Activated CD4-positive, alpha-beta memory T cell treated with anti-CD3 and anti-CD28 coated beads for 36 hours (primary cell): ENCODE measurements around the gene NUDT22. TPM values are rescaled to one million over a fixed set of nuclear protein-coding genes. Genes with fewer than 3 reads are reported as not detected.

ENCODE experiments used
- CTCF ChIA-PET: fragments of 350-600 bp; sonication (Branson Sonifier 250); formaldehyde crosslinking; loops from one replicate; lab custom pipeline; 2021; ENCODE audit warnings: antibody characterized with exemption, inconsistent platforms; lab: Charles Lee
- POLR2A ChIA-PET: fragments of 350-600 bp; sonication (Branson Sonifier 250); formaldehyde crosslinking; loops from one replicate; lab custom pipeline; 2021; ENCODE audit warnings: antibody characterized with exemption; lab: Charles Lee
- DNase-seq: peaks from one replicate; pipeline ENCODE4 v3.0.0-alpha.2; 2020
- H3K27ac Mint-ChIP-seq: one replicate; pipeline ENCODE4 v1.8.0; 2021; ENCODE audit warnings: mixed read lengths
- H3K27me3 Mint-ChIP-seq: one replicate; pipeline ENCODE4 v1.8.0; 2021; ENCODE audit warnings: mixed read lengths
- H3K36me3 Mint-ChIP-seq: one replicate; pipeline ENCODE4 v1.8.0; 2021; ENCODE audit warnings: mixed read lengths
- H3K4me1 Mint-ChIP-seq: one replicate; pipeline ENCODE4 v1.8.0; 2021; ENCODE audit warnings: low read depth, mixed read lengths
- H3K4me3 Mint-ChIP-seq: one replicate; pipeline ENCODE4 v1.8.0; 2021; ENCODE audit warnings: mild to moderate bottlenecking, mixed read lengths
- H3K9me3 Mint-ChIP-seq: one replicate; pipeline ENCODE4 v1.8.0; 2021; ENCODE audit warnings: mixed read lengths
- intact Hi-C: fragments of 100-400 bp; cut with micrococcal nuclease; formaldehyde crosslinking; loops from one replicate; pipeline ENCODE4 v1.15.1; 2023
- total RNA-seq, 2 experiments: library from RNA; stranded (reverse); gene quantifications; one replicate each; pipeline ENCODE4 v1.2.3, GENCODE V29; 2021

Gene NUDT22
- total RNA-seq, 2 experiments from 2014 or later, result 69.8 to 79.8 TPM

GRCh38 chr11:64237484-64237951, 11.4 kb downstream of the NUDT22 start:
- ChIA-PET POLR2A (interaction anchor here (1.5 to 1.9 kb wide), 2 partner anchors 11 to 31 kb away, joined by 5 to 12 read pairs; partner anchors contain the start of genes FERMT3, NUDT22 and TRPT1), CTCF (interaction anchor here (1.6 to 2.2 kb wide), 4 partner anchors 11 to 67 kb away, joined by 4 to 11 read pairs (median 6); partner anchors contain the start of genes ESRRA, NUDT22, PLCB3 and TRPT1)
- no peak for DNase-seq
- peak overlapping the region; percentile 43 for H3K27ac Mint-ChIP-seq
- intact Hi-C loops, result no loop called here
- H3K4me1 Mint-ChIP-seq, result peaks cover 26% of the 10 kb centered on the region
- H3K36me3 Mint-ChIP-seq, result peaks cover 11% of the 10 kb centered on the region
- H3K27me3 Mint-ChIP-seq, result no peaks in the 10 kb centered on the region
- H3K9me3 Mint-ChIP-seq, result no peaks in the 10 kb centered on the region
- H3K4me3 Mint-ChIP-seq, result no peak overlapping the region

DNA sequence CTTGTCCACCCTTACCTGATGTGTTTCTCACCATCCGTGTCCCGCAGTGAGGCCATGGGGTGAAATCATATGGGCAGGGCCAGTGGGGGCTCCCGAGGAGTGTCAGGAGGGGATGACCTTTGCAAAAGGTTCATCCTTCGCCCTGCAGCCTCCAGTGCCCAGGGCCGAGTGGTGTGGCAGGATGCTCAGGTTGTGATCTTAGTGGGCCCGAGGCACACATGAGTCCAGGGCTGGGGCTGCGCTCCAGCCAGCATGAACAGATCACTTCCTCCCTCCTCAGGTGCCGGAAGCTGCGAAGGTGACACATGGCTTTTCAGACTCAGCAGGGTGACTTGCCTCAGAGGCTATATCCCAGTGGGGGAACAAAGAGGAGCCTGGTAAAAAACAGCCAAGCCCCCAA, 12.0 kb downstream of the NUDT22 start:
- intact Hi-C loops, result no loop called here
- Mint-ChIP-seq H3K4me3 (no peak overlapping the region), H3K27ac (peak overlapping the region; percentile 39), H3K27me3 (no peaks in the 10 kb centered on the region), H3K4me1 (peaks cover 31% of the 10 kb centered on the region), H3K9me3 (no peaks in the 10 kb centered on the region), H3K36me3 (peaks cover 11% of the 10 kb centered on the region)
- no peak for DNase-seq
- ChIA-PET POLR2A (interaction anchor here (1.5 kb wide), 1 partner anchor 12 kb away, joined by 5 read pairs; the partner anchor contains the start of genes NUDT22 and TRPT1), CTCF (interaction anchor here (1.6 to 2.2 kb wide), 3 partner anchors 12 to 51 kb away, joined by 4 to 11 read pairs (median 4); partner anchors contain the start of genes NUDT22, PLCB3 and TRPT1)

GRCh38 chr11:64238999-64239398, 12.9 kb downstream of the NUDT22 start:
- Mint-ChIP-seq H3K27me3 (no peaks in the 10 kb centered on the region), H3K36me3 (peaks cover 20% of the 10 kb centered on the region), H3K4me3 (no peak overlapping the region), H3K9me3 (no peaks in the 10 kb centered on the region), H3K27ac (peak overlapping the region; percentile 39), H3K4me1 (peaks cover 41% of the 10 kb centered on the region)
- CTCF ChIA-PET, result interaction anchor here (1.6 to 1.8 kb wide), 3 partner anchors 12 to 52 kb away, joined by 4 read pairs; partner anchors contain the start of genes NUDT22 and TRPT1
- DNase-seq, result no peak
- intact Hi-C loops, result no loop called here
- POLR2A ChIA-PET, result interaction anchor here (4.3 kb wide), 1 partner anchor 31 kb away, joined by 14 read pairs; no protein-coding TSS in a partner anchor

GRCh38 chr11:64239662-64240434, 13.8 kb downstream of the NUDT22 start:
- Mint-ChIP-seq H3K9me3 (no peaks in the 10 kb centered on the region), H3K27me3 (no peaks in the 10 kb centered on the region), H3K4me3 (peak overlapping the region; percentile 89), H3K4me1 (peaks cover 43% of the 10 kb centered on the region), H3K36me3 (peaks cover 20% of the 10 kb centered on the region), H3K27ac (peak overlapping the region; percentile 98)
- ChIA-PET CTCF (interaction anchor here (1.7 kb wide), 1 partner anchor 11 kb away, joined by 4 read pairs; no protein-coding TSS in a partner anchor), POLR2A (interaction anchor here (1.0 to 4.3 kb wide), 2 partner anchors 13 to 30 kb away, joined by 3 to 14 read pairs; no protein-coding TSS in a partner anchor)
- intact Hi-C loops, result loop anchor here (1.0 to 10.0 kb wide), 5 partner anchors 14 to 875 kb away; partner anchors contain the start of genes BAD, GPR137, NUDT22 and TM7SF2
- DNase-seq, result peak; percentile 53

DNA sequence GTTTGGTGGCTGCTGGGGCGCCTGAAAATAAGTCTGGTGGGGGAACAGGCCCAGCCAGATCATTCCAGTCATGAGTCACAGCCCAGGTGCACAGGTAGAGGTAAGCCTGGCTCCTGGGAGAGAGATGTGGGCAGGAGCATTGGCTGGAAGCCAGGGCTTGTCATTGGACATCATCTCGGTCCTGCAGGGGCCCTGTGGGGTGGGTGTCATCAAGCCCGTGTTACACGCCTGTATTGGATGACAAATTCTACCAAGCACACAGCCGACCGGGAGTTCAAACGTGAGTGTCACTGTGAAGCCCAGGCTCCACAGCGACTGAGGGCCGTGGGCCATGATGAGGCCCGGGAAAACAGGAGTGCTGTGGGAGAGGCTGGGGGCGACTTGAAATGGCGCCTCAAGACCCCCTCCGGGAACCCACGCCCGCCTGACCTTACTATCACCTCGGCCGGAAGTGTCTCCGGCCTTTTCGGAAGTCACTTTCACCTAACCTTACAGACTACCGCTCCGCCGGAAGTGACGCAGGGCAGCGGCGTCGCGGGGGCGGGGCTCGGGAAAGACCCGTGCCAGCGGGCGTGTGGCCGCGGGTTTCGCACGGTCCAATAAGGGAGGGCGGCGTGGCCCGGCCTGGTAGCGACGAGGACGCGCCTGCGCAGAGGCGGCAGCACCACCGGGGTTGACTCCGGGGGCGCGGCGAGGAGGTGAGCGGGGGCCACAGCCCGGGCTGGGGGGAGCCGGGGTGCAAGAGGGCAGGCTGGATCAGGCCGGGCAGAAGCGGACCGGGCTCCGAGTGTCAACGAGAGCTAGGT, 14.6 kb downstream of the NUDT22 start, which contains the start of gene FKBP2:
FKBP2 (plus strand) TSS at position 661 of the 806 bp plus-strand sequence. CDS start 1,293 bp downstream, outside the sequence.
- peaks cover 36% of the 10 kb centered on the region for H3K4me1 Mint-ChIP-seq
- H3K27me3 Mint-ChIP-seq, result no peaks in the 10 kb centered on the region
- intact Hi-C loops, result loop anchor here (1.0 to 10.0 kb wide), 9 partner anchors 10 to 874 kb away; partner anchors contain the start of genes BAD, DNAJC4, ESRRA and GPR137
- DNase-seq, result peak; percentile 98
- POLR2A ChIA-PET, result interaction anchor here (0.6 to 4.3 kb wide), 14 partner anchors 8 to 100 kb away, joined by 3 to 14 read pairs (median 4); partner anchors contain the start of genes BAD, NUDT22, PRDX5 and STIP1
- peak within 1 kb of the TSS; percentile 98 for H3K27ac Mint-ChIP-seq
- CTCF ChIA-PET, result interaction anchor here (0.9 to 3.7 kb wide), 7 partner anchors 10 to 64 kb away, joined by 3 to 19 read pairs (median 5); partner anchors contain the start of genes CATSPERZ, ESRRA, GPR137 and NUDT22
- H3K9me3 Mint-ChIP-seq, result no peaks in the 10 kb centered on the region
- peaks cover 18% of the 10 kb centered on the region for H3K36me3 Mint-ChIP-seq
- peak within 1 kb of the TSS; percentile 89 for H3K4me3 Mint-ChIP-seq

- Mint-ChIP-seq H3K4me3 (peak overlapping the region; percentile 89), H3K27ac (peak overlapping the region; percentile 98), H3K36me3 (peaks cover 18% of the 10 kb centered on the region), H3K4me1 (peaks cover 32% of the 10 kb centered on the region), H3K27me3 (no peaks in the 10 kb centered on the region), H3K9me3 (no peaks in the 10 kb centered on the region)
- intact Hi-C loops, result loop anchor here (1.0 to 10.0 kb wide), 7 partner anchors 11 to 874 kb away; partner anchors contain the start of genes BAD, DNAJC4, ESRRA and GPR137
- ChIA-PET POLR2A (interaction anchor here (0.5 to 4.3 kb wide), 14 partner anchors 9 to 100 kb away, joined by 3 to 14 read pairs (median 4); partner anchors contain the start of genes BAD, NUDT22, PRDX5 and STIP1), CTCF (interaction anchor here (0.6 to 3.7 kb wide), 8 partner anchors 15 to 403 kb away, joined by 3 to 19 read pairs (median 4); partner anchors contain the start of genes CATSPERZ, ESRRA, GPR137 and NUDT22)
- peak; percentile 100 for DNase-seq
Measured at GRCh38 chr11:64241241-64241490, 15.1 kb downstream of the NUDT22 start.

GRCh38 chr11:64241491-64242374, 15.7 kb downstream of the NUDT22 start:
- ChIA-PET CTCF (interaction anchor here (0.6 to 3.7 kb wide), 9 partner anchors 9 to 403 kb away, joined by 3 to 19 read pairs (median 5); partner anchors contain the start of genes CATSPERZ, ESRRA, GPR137 and NUDT22), POLR2A (interaction anchor here (0.5 to 4.3 kb wide), 16 partner anchors 9 to 99 kb away, joined by 3 to 14 read pairs (median 4); partner anchors contain the start of genes BAD, NUDT22, PRDX5 and STIP1)
- no peak for DNase-seq
- peaks cover 18% of the 10 kb centered on the region for H3K36me3 Mint-ChIP-seq
- no peaks in the 10 kb centered on the region for H3K9me3 Mint-ChIP-seq
- peak overlapping the region; percentile 89 for H3K4me3 Mint-ChIP-seq
- intact Hi-C loops, result loop anchor here (1.0 to 10.0 kb wide), 7 partner anchors 11 to 873 kb away; partner anchors contain the start of genes BAD, DNAJC4, ESRRA and GPR137
- peak overlapping the region; percentile 98 for H3K27ac Mint-ChIP-seq
- peaks cover 32% of the 10 kb centered on the region for H3K4me1 Mint-ChIP-seq
- H3K27me3 Mint-ChIP-seq, result no peaks in the 10 kb centered on the region

DNA sequence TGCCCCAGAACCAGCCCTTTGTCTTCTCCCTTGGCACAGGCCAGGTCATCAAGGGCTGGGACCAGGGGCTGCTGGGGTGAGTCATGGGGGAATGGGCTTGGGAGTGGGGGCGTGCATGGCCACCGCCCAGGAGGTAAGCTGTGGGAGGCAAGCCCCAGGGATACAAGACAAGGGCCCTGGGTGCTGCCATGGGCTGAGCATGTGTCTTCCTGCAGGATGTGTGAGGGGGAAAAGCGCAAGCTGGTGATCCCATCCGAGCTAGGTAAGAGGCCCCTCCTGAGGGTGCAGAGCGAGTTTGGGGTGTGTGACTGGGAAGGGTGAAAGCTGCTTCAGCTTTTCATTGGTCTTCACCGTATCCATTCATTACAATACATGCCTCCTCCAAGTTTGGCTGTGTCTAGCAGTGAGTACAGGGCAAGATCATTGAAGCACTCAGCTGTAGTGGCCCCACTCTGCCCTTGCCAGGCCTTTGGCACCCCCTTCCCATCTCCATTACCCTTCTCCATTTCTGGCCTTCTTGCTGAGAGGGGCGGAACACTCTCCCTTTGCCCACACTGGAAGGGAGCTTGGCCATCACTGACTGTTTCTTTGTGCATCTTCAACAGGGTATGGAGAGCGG, 17.3 kb downstream of the NUDT22 start:
- intact Hi-C loops, result loop anchor here (10.0 kb wide), 1 partner anchor 871 kb away; the partner anchor contains the start of genes TM7SF2 and ZNHIT2
- Mint-ChIP-seq H3K4me3 (peak overlapping the region; percentile 41), H3K9me3 (no peaks in the 10 kb centered on the region), H3K27ac (peak overlapping the region; percentile 33), H3K36me3 (peaks cover 14% of the 10 kb centered on the region), H3K4me1 (peaks cover 35% of the 10 kb centered on the region), H3K27me3 (no peaks in the 10 kb centered on the region)
- ChIA-PET POLR2A (interaction anchor here (1.1 to 1.6 kb wide), 5 partner anchors 9 to 37 kb away, joined by 3 to 6 read pairs (median 4); partner anchors contain the start of genes FERMT3, NUDT22 and TRPT1), CTCF (interaction anchor here (0.8 to 5.0 kb wide), 6 partner anchors 8 to 298 kb away, joined by 3 to 28 read pairs (median 10); partner anchors contain the start of genes CATSPERZ, ESRRA and PLCB3)
- DNase-seq, result no peak

DNA sequence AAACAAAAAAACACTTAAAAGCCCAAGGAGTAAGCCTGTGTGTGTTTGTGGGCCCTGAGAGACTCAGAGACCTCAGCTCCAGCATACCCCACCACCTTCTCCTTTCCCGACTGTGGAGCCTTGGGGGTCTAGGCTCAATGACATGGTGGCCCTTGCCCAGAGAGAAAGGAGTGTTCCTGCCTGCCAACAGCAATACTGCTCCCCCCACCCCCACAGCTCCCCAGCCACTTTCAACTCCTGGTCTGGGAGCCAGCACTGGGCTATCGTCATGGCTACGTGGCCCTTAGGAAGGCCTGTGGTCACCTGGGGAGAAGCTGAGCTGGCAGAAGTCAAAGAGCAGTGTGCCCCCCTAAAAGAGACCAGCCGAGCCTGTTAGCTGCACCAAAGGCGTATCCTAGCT, 18.0 kb downstream of the NUDT22 start:
- intact Hi-C loops, result loop anchor here (10.0 kb wide), 1 partner anchor 871 kb away; the partner anchor contains the start of genes TM7SF2 and ZNHIT2
- DNase-seq, result no peak
- Mint-ChIP-seq H3K4me1 (peaks cover 35% of the 10 kb centered on the region), H3K9me3 (no peaks in the 10 kb centered on the region), H3K36me3 (peaks cover 14% of the 10 kb centered on the region), H3K27me3 (no peaks in the 10 kb centered on the region), H3K4me3 (peak overlapping the region; percentile 26), H3K27ac (peak overlapping the region; percentile 51)
- ChIA-PET POLR2A (interaction anchor here (0.5 to 3.0 kb wide), 4 partner anchors 8 to 38 kb away, joined by 3 to 22 read pairs (median 4); partner anchors contain the start of gene FERMT3), CTCF (interaction anchor here (0.8 to 5.0 kb wide), 4 partner anchors 7 to 298 kb away, joined by 4 to 28 read pairs (median 17); partner anchors contain the start of genes CATSPERZ, ESRRA and PLCB3)
